Left ventricle myocardium inferior (tissue), 1 donor: ENCODE measurements around the gene NANOG. TPM values are rescaled to one million over a fixed set of nuclear protein-coding genes. Genes with fewer than 3 reads are reported as not detected.
"Not testable (repeated sequence)": the region's sequence is repeated elsewhere in the genome, so short reads cannot be mapped to it uniquely, and the experiment has no call there.

Source experiments
- DNase-seq: peaks from one replicate; pipeline ENCODE4 v3.0.0-alpha.2; 2020
- H3K27ac ChIP-seq: fragments of 200-600 bp; replicated peaks from 2 replicates; pipeline ENCODE4 v1.8.0; 2021
- H3K27me3 ChIP-seq: fragments of 200-600 bp; 2 replicates; pipeline ENCODE4 v1.8.0; 2021; ENCODE audit warnings: low read depth
- H3K36me3 ChIP-seq: fragments of 200-600 bp; 2 replicates; pipeline ENCODE4 v1.8.0; 2021
- H3K4me1 ChIP-seq: fragments of 200-600 bp; 2 replicates; pipeline ENCODE4 v1.8.0; 2021
- H3K4me3 ChIP-seq: fragments of 200-600 bp; 2 replicates; pipeline ENCODE4 v1.8.0; 2021; ENCODE audit warnings: mild to moderate bottlenecking, moderate library complexity
- H3K9me3 ChIP-seq: fragments of 200-600 bp; replicated peaks from 2 replicates; pipeline ENCODE4 v1.8.0; 2021
- CTCF ChIP-seq: fragments of 200-600 bp; IDR thresholded peaks from 2 replicates; pipeline ENCODE4 v1.8.0; 2021; ENCODE audit warnings: antibody characterized with exemption, mild to moderate bottlenecking, borderline replicate concordance
- intact Hi-C: fragments of 100-400 bp; cut with micrococcal nuclease; formaldehyde crosslinking; loops from one replicate; pipeline ENCODE4 v1.11.0; 2022
- total RNA-seq: library from RNA; stranded (reverse); fragmentation: NEBNext Ultra II Directional; extraction: Animal tissue kit (Norgen Biotek cat#: 25700); gene quantifications from one replicate; pipeline ENCODE4 v1.2.1, GENCODE V29; 2021
- donor health status: DM: no; HTN: yes; CAD: no; lungs with severe emphysema.

Gene NANOG
- total RNA-seq, 1 donor from 2014 or later, result not detected

- Histone ChIP-seq H3K9me3 (no peaks in the 10 kb centered on the region), H3K4me3 (no peak overlapping the region), H3K36me3 (no peaks in the 10 kb centered on the region), H3K4me1 (no peaks in the 10 kb centered on the region), H3K27me3 (peaks cover 36% of the 10 kb centered on the region), H3K27ac (no peak overlapping the region)
- no peak for DNase-seq
- intact Hi-C loops, result no loop called here
- TF ChIP-seq CTCF, result no peak
These were observed 4.5 kb upstream of the NANOG start for GRCh38 chr12:7784701-7785100.

- Histone ChIP-seq H3K27ac (no peak overlapping the region), H3K36me3 (no peaks in the 10 kb centered on the region), H3K27me3 (peaks cover 44% of the 10 kb centered on the region), H3K9me3 (no peaks in the 10 kb centered on the region), H3K4me3 (no peak overlapping the region), H3K4me1 (no peaks in the 10 kb centered on the region)
- no peak for TF ChIP-seq CTCF
- intact Hi-C loops, result no loop called here
- DNase-seq, result no peak
These were observed 1.5 kb upstream of the NANOG start for GRCh38 chr12:7787574-7788293.

GRCh38 chr12:7788294-7788660 lies 925 bp upstream of the NANOG start:
- Histone ChIP-seq H3K27ac (no peak overlapping the region), H3K4me3 (no peak overlapping the region), H3K4me1 (no peaks in the 10 kb centered on the region), H3K9me3 (no peaks in the 10 kb centered on the region), H3K27me3 (peaks cover 44% of the 10 kb centered on the region), H3K36me3 (no peaks in the 10 kb centered on the region)
- intact Hi-C loops, result no loop called here
- no peak for DNase-seq
- no peak for TF ChIP-seq CTCF

- Histone ChIP-seq H3K36me3 (no peaks in the 10 kb centered on the region), H3K4me1 (no peaks in the 10 kb centered on the region), H3K27ac (no peak overlapping the region), H3K9me3 (no peaks in the 10 kb centered on the region), H3K4me3 (no peak overlapping the region), H3K27me3 (peaks cover 12% of the 10 kb centered on the region)
- DNase-seq, result no peak
- TF ChIP-seq CTCF, result no peak
- intact Hi-C loops, result no loop called here
These were observed 4.0 kb downstream of the NANOG start for GRCh38 chr12:7793211-7793610.

GRCh38 chr12:7797269-7797668 lies 8.1 kb downstream of the NANOG start:
- H3K4me3 ChIP-seq, H3K27ac ChIP-seq, H3K9me3 ChIP-seq, DNase-seq, H3K4me1 ChIP-seq, intact Hi-C loops, H3K27me3 ChIP-seq, H3K36me3 ChIP-seq: not testable (repeated sequence)

- H3K4me3 ChIP-seq, result no peak overlapping the region
- DNase-seq, result no peak
- no peaks in the 10 kb centered on the region for H3K9me3 ChIP-seq
- no peaks in the 10 kb centered on the region for H3K4me1 ChIP-seq
- TF ChIP-seq CTCF, result no peak
- no peaks in the 10 kb centered on the region for H3K27me3 ChIP-seq
- no peak overlapping the region for H3K27ac ChIP-seq
- H3K36me3 ChIP-seq, result no peaks in the 10 kb centered on the region
- intact Hi-C loops, result no loop called here
These were observed 8.6 kb downstream of the NANOG start for GRCh38 chr12:7797698-7798398.

- H3K9me3 ChIP-seq, H3K27ac ChIP-seq, H3K4me1 ChIP-seq, DNase-seq, intact Hi-C loops, H3K4me3 ChIP-seq, H3K36me3 ChIP-seq, H3K27me3 ChIP-seq: not testable (repeated sequence)
These were observed 9.6 kb downstream of the NANOG start for GRCh38 chr12:7798750-7799308.
